GM21367 (cell line): ENCODE measurements around the gene AKAP12.

Source experiments
- ATAC-seq: cut with Tn5 transposase; IDR thresholded peaks from one replicate; pipeline ENCODE4 v1.9.1; 2021; ENCODE audit not compliant: unreplicated experiment

The AKAP12 gene

DNA sequence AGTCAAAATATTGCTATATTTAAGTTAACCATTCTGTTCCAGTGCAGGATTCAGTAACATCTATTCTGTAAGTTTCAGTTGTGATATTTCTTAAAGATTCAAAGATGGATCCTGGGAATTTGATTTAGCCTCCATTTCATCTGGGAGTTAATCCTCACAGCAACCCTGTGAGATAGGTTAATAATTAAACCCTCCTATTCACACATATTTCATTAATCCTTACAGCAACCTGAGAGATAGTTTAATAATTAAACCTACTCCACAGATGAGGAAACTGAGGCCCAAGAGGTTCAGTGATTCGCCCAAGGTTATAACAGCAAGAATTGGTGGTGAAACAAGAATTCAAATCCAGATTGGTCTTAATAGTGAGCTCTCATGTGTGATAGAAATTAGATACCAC is 162.5 kb downstream of the AKAP12 start:
- no peak for ATAC-seq

DNA sequence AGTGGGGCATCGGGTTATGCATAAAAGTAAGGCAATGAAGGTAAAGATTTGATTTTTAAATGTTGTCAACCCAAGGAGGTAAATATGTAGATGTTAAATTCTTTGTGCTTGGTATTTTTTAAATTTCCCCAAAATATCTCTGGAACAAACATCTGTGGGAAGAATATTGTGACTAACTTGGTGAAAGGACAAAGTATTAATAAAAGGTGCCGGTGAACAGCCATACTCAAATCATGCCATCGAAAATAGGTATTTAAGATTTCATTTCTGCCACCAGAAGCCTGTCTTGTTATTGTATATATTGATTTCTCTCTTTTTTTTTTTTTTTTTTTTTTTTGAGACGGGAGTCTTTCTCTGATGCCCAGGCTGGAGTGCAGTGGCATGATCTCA is 164.1 kb downstream of the AKAP12 start:
- no peak for ATAC-seq
